HCT116 (cell line): ENCODE measurements around the gene CPT1C.

Experiments used
- CTCF ChIP-seq, 3 experiments: fragments of 200-600 bp in 1 of 3; sonication (generic) in 1 of 3; IDR thresholded peaks in 2 of 3; conservative IDR thresholded peaks in 1 of 3; 2 replicates each; pipeline ENCODE4 v1.5.1; 2012 to 2017; ENCODE audit warnings: low read depth in 2 of 3, low read length in 2 of 3, antibody characterized with exemption in 1 of 3, borderline replicate concordance in 1 of 3, control low read depth in 1 of 3, mild to moderate bottlenecking in 1 of 3, mixed read lengths in 1 of 3, mixed run types in 1 of 3, moderate library complexity in 1 of 3; ENCODE audit not compliant: insufficient read depth in 1 of 3
- POLR2A ChIP-seq: IDR thresholded peaks from 2 replicates; pipeline ENCODE4 v1.7.0; 2011; ENCODE audit warnings: borderline replicate concordance; ENCODE audit not compliant: insufficient read depth, insufficient read length; ENCODE audit errors: extremely low read depth
- POLR2AphosphoS5 ChIP-seq: IDR thresholded peaks from 2 replicates; pipeline ENCODE4 v1.6.1; 2011; ENCODE audit warnings: mild to moderate bottlenecking, low read depth, low read length, moderate library complexity
- SRF ChIP-seq: IDR thresholded peaks from 2 replicates; pipeline ENCODE4 v1.6.1; 2012; ENCODE audit warnings: low read depth
- YY1 ChIP-seq: IDR thresholded peaks from 2 replicates; pipeline ENCODE4 v1.6.1; 2011; ENCODE audit warnings: low read length, low read depth, moderate library complexity, mild to moderate bottlenecking; ENCODE audit not compliant: insufficient replicate concordance; ENCODE audit errors: extremely low read depth
- TF ChIP-seq, protein P1 (sequence below): IDR thresholded peaks from 2 replicates; pipeline ENCODE4 v1.6.1; 2012; ENCODE audit warnings: low read depth
- TF ChIP-seq, protein P2 (sequence below): IDR thresholded peaks from 2 replicates; pipeline ENCODE4 v1.6.1; 2012

GRCh38 chr19:49664171-49665035 is 26.5 kb upstream of the CPT1C start:
- TF ChIP-seq CTCF (IDR thresholded peaks at IDR 0.05 in 2 of 3, conservative IDR thresholded peaks at IDR 0.05 in 1 of 3; ENCODE audit: borderline replicate concordance in 1 of 3, insufficient read depth in 1 of 3, low read depth in 2 of 3, low read length in 2 of 3) (0 out of 6 replicates have a peak, but pooled peaks of 1 of the 3 experiments have one; percentile 12), POLR2A (peak; percentile 43), POLR2AphosphoS5 (peak; percentile 89), YY1 (peak; percentile 17), SRF (peak; percentile 62; the same call in 1 of the 2 replicates)
- TF ChIP-seq, protein P1, sequence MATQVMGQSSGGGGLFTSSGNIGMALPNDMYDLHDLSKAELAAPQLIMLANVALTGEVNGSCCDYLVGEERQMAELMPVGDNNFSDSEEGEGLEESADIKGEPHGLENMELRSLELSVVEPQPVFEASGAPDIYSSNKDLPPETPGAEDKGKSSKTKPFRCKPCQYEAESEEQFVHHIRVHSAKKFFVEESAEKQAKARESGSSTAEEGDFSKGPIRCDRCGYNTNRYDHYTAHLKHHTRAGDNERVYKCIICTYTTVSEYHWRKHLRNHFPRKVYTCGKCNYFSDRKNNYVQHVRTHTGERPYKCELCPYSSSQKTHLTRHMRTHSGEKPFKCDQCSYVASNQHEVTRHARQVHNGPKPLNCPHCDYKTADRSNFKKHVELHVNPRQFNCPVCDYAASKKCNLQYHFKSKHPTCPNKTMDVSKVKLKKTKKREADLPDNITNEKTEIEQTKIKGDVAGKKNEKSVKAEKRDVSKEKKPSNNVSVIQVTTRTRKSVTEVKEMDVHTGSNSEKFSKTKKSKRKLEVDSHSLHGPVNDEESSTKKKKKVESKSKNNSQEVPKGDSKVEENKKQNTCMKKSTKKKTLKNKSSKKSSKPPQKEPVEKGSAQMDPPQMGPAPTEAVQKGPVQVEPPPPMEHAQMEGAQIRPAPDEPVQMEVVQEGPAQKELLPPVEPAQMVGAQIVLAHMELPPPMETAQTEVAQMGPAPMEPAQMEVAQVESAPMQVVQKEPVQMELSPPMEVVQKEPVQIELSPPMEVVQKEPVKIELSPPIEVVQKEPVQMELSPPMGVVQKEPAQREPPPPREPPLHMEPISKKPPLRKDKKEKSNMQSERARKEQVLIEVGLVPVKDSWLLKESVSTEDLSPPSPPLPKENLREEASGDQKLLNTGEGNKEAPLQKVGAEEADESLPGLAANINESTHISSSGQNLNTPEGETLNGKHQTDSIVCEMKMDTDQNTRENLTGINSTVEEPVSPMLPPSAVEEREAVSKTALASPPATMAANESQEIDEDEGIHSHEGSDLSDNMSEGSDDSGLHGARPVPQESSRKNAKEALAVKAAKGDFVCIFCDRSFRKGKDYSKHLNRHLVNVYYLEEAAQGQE: no peak
- TF ChIP-seq, protein P2, sequence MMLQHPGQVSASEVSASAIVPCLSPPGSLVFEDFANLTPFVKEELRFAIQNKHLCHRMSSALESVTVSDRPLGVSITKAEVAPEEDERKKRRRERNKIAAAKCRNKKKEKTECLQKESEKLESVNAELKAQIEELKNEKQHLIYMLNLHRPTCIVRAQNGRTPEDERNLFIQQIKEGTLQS: no peak
